Sigmoid colon (tissue), 7 donors: ENCODE measurements around the gene FOXG1. TPM values are rescaled to one million over a fixed set of nuclear protein-coding genes. Genes with fewer than 3 reads are reported as not detected.

Source experiments
- DNase-seq: peaks from one replicate; pipeline ENCODE4 v3.0.0-alpha.2; 2019
- H3K27ac ChIP-seq, 4 donors: fragments of 200-600 bp; sonication (generic); one replicate each; pipeline ENCODE4 v1.5.1; 2016 to 2019; ENCODE audit warnings: mild to moderate bottlenecking in 1 of 4
- H3K27me3 ChIP-seq, 3 donors: fragments of 200-600 bp; sonication (generic); one replicate each; pipeline ENCODE4 v1.5.1; 2019; ENCODE audit warnings: mild to moderate bottlenecking in 1 of 3
- H3K36me3 ChIP-seq, 4 donors: fragments of 200-600 bp; sonication (generic); one replicate each; pipeline ENCODE4 v1.5.1; 2016 to 2019
- H3K4me1 ChIP-seq, 4 donors: fragments of 200-600 bp; sonication (generic); one replicate each; pipeline ENCODE4 v1.5.1; 2017 to 2019
- H3K4me3 ChIP-seq, 4 donors: fragments of 200-600 bp; sonication (generic); one replicate each; pipeline ENCODE4 v1.5.1; 2017 to 2019; ENCODE audit warnings: mild to moderate bottlenecking in 2 of 4, moderate library complexity in 1 of 4
- H3K9me3 ChIP-seq, 4 donors: fragments of 200-600 bp in 3 of 4; sonication (generic) in 3 of 4; one replicate each; pipeline versions ENCODE4 v1.5.1 to v1.6.1; 2013 to 2019
- CTCF ChIP-seq, 4 experiments: fragments of 450-650 bp in 3 of 4; fragments of 200-600 bp in 1 of 4; IDR thresholded peaks; one replicate each; pipeline ENCODE4 v1.5.1; 2016 to 2019; ENCODE audit warnings: antibody characterized with exemption in 4 of 4, mild to moderate bottlenecking in 3 of 4, moderate library complexity in 2 of 4
- EP300 ChIP-seq, 4 donors: sonication (generic); formaldehyde crosslinking; IDR thresholded peaks; one replicate each; pipeline ENCODE4 v1.6.1; 2017; ENCODE audit warnings: antibody characterized with exemption in 4 of 4
- POLR2A ChIP-seq, 2 donors: fragments of 450-650 bp; IDR thresholded peaks; one replicate each; pipeline ENCODE4 v1.6.1; 2016; ENCODE audit warnings: antibody characterized with exemption in 2 of 2, mild to moderate bottlenecking in 2 of 2, moderate library complexity in 2 of 2
- POLR2AphosphoS5 ChIP-seq, 4 donors: sonication (generic); formaldehyde crosslinking; IDR thresholded peaks; one replicate each; pipeline ENCODE4 v1.6.1; 2017; ENCODE audit warnings: antibody characterized with exemption in 4 of 4
- WGBS, 2 donors: extraction: QIAGEN DNeasy Blood & Tissue Kit; methylation state at CpG; one replicate each; pipeline ENCODE4 v1.1.7; 2013; 5-methylcytosine and 5-hydroxymethylcytosine counted together
- intact Hi-C: fragments of 100-400 bp; cut with DNase I; formaldehyde crosslinking; loops from one replicate; pipeline ENCODE4 v1.15.1; 2023
- polyA plus RNA-seq, 3 donors: library from polyadenylated mRNA; stranded (reverse); fragments of 200-250 nt; gene quantifications; one replicate each; pipeline ENCODE4 v1.2.3, GENCODE V29; 2013
- total RNA-seq, 4 donors: library from RNA; depleted of rRNA; stranded (reverse); fragments of >200 nt; gene quantifications; one replicate each; pipeline ENCODE4 v1.1.0, GENCODE V29; 2016
- donor health status: healthy with polysubstance abuse.
- donor health status: Bipolar disorder and iron deficiency.
- donor health status: healthy.

Gene FOXG1
- total and polyA plus RNA-seq, 7 donors = 0.03 TPM; not detected in 6

GRCh38 chr14:28762955-28763326 is 3.6 kb upstream of the FOXG1 start:
- DNase-seq = no peak
- Histone ChIP-seq H3K27ac (no peak overlapping the region), H3K4me3 (no peak overlapping the region), H3K4me1 (peaks cover 0 to 36% (median 29%) of the 10 kb centered on the region in 4 donors), H3K9me3 (peaks cover 0 to 3% (median 0%) of the 10 kb centered on the region in 4 donors), H3K27me3 (peaks cover 57 to 100% (median 95%) of the 10 kb centered on the region in 3 donors), H3K36me3 (no peaks in the 10 kb centered on the region)
- TF ChIP-seq POLR2A (IDR thresholded peaks at IDR 0.05) = no peak
- TF ChIP-seq EP300 (IDR thresholded peaks at IDR 0.05) = no peak
- no peak for TF ChIP-seq POLR2AphosphoS5 (IDR thresholded peaks at IDR 0.05)
- no peak for TF ChIP-seq CTCF (IDR thresholded peaks at IDR 0.05)
- 4% methylated on average over 3 of the region's 3 CpGs for WGBS, 2 donors
- intact Hi-C loops = no loop called here

- H3K9me3 ChIP-seq = peaks cover 0 to 4% (median 0%) of the 10 kb centered on the region in 4 donors
- no peak for DNase-seq
- H3K4me1 ChIP-seq = peaks cover 0 to 34% (median 27%) of the 10 kb centered on the region in 4 donors
- intact Hi-C loops = no loop called here
- no peaks in the 10 kb centered on the region for H3K36me3 ChIP-seq
- no peak overlapping the region for H3K4me3 ChIP-seq
- peak overlapping the region in 1 of 4 donors; percentile 34 for H3K27ac ChIP-seq
- TF ChIP-seq EP300 (IDR thresholded peaks at IDR 0.05) (no peak), CTCF (IDR thresholded peaks at IDR 0.05) (no peak), POLR2A (IDR thresholded peaks at IDR 0.05) (no peak), POLR2AphosphoS5 (IDR thresholded peaks at IDR 0.05) (peak in 3 of 4 donors; percentile 15 to 67 (median 64))
- WGBS, 2 donors = 5 to 7% methylated on average over 4 of the region's 4 CpGs
- peaks cover 57 to 100% (median 95%) of the 10 kb centered on the region in 3 donors for H3K27me3 ChIP-seq
Observed at GRCh38 chr14:28763751-28764256, 2.8 kb upstream of the FOXG1 start.

- intact Hi-C loops = no loop called here
- H3K9me3 ChIP-seq = peaks cover 0 to 4% (median 0%) of the 10 kb centered on the region in 4 donors
- TF ChIP-seq POLR2AphosphoS5 (IDR thresholded peaks at IDR 0.05) = no peak
- no peak for TF ChIP-seq CTCF (IDR thresholded peaks at IDR 0.05)
- TF ChIP-seq POLR2A (IDR thresholded peaks at IDR 0.05) = no peak
- no peak for TF ChIP-seq EP300 (IDR thresholded peaks at IDR 0.05)
- no peak overlapping the region for H3K4me3 ChIP-seq
- DNase-seq = no peak
- peak overlapping the region in 1 of 4 donors; percentile 34 for H3K27ac ChIP-seq
- 13 to 22% methylated on average over 16 of the region's 16 CpGs for WGBS, 2 donors
- H3K36me3 ChIP-seq = no peaks in the 10 kb centered on the region
- H3K4me1 ChIP-seq = peaks cover 0 to 27% (median 20%) of the 10 kb centered on the region in 4 donors
- H3K27me3 ChIP-seq = peaks cover 57 to 100% (median 95%) of the 10 kb centered on the region in 3 donors
Observed at GRCh38 chr14:28764257-28765160, 2.1 kb upstream of the FOXG1 start.

- no peak for DNase-seq
- Histone ChIP-seq H3K9me3 (peaks cover 0 to 4% (median 0%) of the 10 kb centered on the region in 4 donors), H3K4me3 (peak overlapping the region in 1 of 4 donors; percentile 36), H3K27ac (peak overlapping the region in 1 of 4 donors; percentile 57), H3K4me1 (peaks cover 0 to 19% (median 17%) of the 10 kb centered on the region in 4 donors), H3K36me3 (no peaks in the 10 kb centered on the region), H3K27me3 (peaks cover 49 to 100% (median 94%) of the 10 kb centered on the region in 3 donors)
- WGBS, 2 donors = 8 to 14% methylated on average over 27 of the region's 27 CpGs
- TF ChIP-seq POLR2AphosphoS5 (IDR thresholded peaks at IDR 0.05) (peak in 2 of 4 donors; percentile 34 to 52), EP300 (IDR thresholded peaks at IDR 0.05) (no peak)
- intact Hi-C loops = no loop called here
Observed at GRCh38 chr14:28765169-28765830, 1.3 kb upstream of the FOXG1 start.
